22Rv1 (cell line): ENCODE measurements around the gene ATP11B.

Source experiments
- CTCF ChIP-seq: fragments of 450-650 bp; IDR thresholded peaks from 2 replicates; pipeline ENCODE4 v1.5.1; 2017; ENCODE audit warnings: mild to moderate bottlenecking
- ZFX ChIP-seq: fragments of 450-650 bp; IDR thresholded peaks from 2 replicates; pipeline ENCODE4 v1.6.1; 2017; ENCODE audit warnings: antibody characterized with exemption, borderline replicate concordance

GRCh38 chr3:182949688-182950087, 156.4 kb downstream of the ATP11B start:
- no peak for TF ChIP-seq CTCF
- no peak for TF ChIP-seq ZFX
